Measurements from ENCODE around the gene SPI1.
A peak's percentile ranks its signal among the peaks of the same experiment; 100 is the strongest.

Gene SPI1

GRCh38 chr11:47357985-47358730, 20.2 kb downstream of the SPI1 start:
- no peak for DNase-seq (ENCODE audit: low spot score)

GRCh38 chr11:47356998-47357329, 21.4 kb downstream of the SPI1 start:
- no peak for DNase-seq (ENCODE audit: low spot score)

GRCh38 chr11:47356129-47356997, 22.0 kb downstream of the SPI1 start:
- no peak for DNase-seq (ENCODE audit: low spot score)

- peak; percentile 38 for DNase-seq (ENCODE audit: low spot score)
Observed at GRCh38 chr11:47355283-47356128, 22.8 kb downstream of the SPI1 start.

- no peak for DNase-seq (ENCODE audit: low spot score)
Observed at GRCh38 chr11:47354913-47355282, 23.4 kb downstream of the SPI1 start.

GRCh38 chr11:47353978-47354774, 24.2 kb downstream of the SPI1 start:
- no peak for DNase-seq (ENCODE audit: low spot score)

- DNase-seq (ENCODE audit: low spot score): no peak
Observed at GRCh38 chr11:47352556-47352955, 25.8 kb downstream of the SPI1 start, which contains the start of gene MYBPC3. Gene MYBPC3, minus strand, starts transcription at chr11:47352702. Its CDS starts 55 bp downstream, at chr11:47352647.

- DNase-seq (ENCODE audit: low spot score): no peak
Observed at GRCh38 chr11:47351156-47352126, 26.9 kb downstream of the SPI1 start.

- DNase-seq (ENCODE audit: low spot score): no peak
Observed at GRCh38 chr11:47350315-47350714, 28.0 kb downstream of the SPI1 start.

- no peak for DNase-seq (ENCODE audit: low spot score)
Observed at GRCh38 chr11:47349521-47350095, 28.7 kb downstream of the SPI1 start.

GRCh38 chr11:47348859-47349258, 29.5 kb downstream of the SPI1 start:
- DNase-seq (ENCODE audit: low spot score): peak; percentile 8

- DNase-seq (ENCODE audit: low spot score): no peak
Observed at GRCh38 chr11:47348131-47348802, 30.1 kb downstream of the SPI1 start.

- no peak for DNase-seq (ENCODE audit: low spot score)
Observed at GRCh38 chr11:47347137-47347536, 31.2 kb downstream of the SPI1 start.

- DNase-seq (ENCODE audit: low spot score): no peak
Observed at GRCh38 chr11:47345890-47346563, 32.3 kb downstream of the SPI1 start.

- DNase-seq (ENCODE audit: low spot score): no peak
Observed at GRCh38 chr11:47342854-47343253, 35.5 kb downstream of the SPI1 start.

GRCh38 chr11:47342036-47342803, 36.1 kb downstream of the SPI1 start:
- no peak for DNase-seq (ENCODE audit: low spot score)

- no peak for DNase-seq (ENCODE audit: low spot score)
Observed at GRCh38 chr11:47340980-47341775, 37.2 kb downstream of the SPI1 start.

All from hematopoietic multipotent progenitor cell treated with erythropoietin and hydrocortisone succinate and interleukin-3 and kit ligand, for 17 days (in vitro differentiated cells).